ENCODE results near the gene NRCAM. TPM values are rescaled to one million over a fixed set of nuclear protein-coding genes. Genes with fewer than 3 reads are reported as not detected.
A peak's percentile ranks its signal among the peaks of the same experiment; 100 is the strongest.

Gene NRCAM
- total and polyA plus RNA-seq, 2 of the 13 experiments (the other 11 are each of a cell fraction or from before 2014, with no cell fraction given), result 0.31 to 0.33 TPM

DNA sequence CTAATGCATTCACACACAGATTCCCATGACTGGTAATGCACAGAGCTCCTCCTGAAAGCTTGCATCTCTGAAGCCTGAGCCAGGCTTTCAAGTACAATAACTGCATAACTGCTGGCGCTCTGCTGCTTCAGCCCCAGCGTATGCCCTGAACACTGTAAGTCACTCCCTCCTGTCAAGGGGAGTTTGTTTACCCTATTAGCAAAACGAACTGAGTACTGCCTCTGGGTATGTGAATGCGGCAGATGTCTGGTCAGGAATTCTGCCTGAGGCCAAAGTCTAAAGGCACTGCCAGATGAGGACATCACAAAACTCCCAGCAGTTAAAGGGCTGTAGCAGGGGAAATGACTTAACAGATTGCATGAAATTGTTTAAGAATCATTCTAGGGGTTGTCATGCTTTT lies 97.7 kb downstream of the NRCAM start (continued):
- TF ChIP-seq, protein P1, sequence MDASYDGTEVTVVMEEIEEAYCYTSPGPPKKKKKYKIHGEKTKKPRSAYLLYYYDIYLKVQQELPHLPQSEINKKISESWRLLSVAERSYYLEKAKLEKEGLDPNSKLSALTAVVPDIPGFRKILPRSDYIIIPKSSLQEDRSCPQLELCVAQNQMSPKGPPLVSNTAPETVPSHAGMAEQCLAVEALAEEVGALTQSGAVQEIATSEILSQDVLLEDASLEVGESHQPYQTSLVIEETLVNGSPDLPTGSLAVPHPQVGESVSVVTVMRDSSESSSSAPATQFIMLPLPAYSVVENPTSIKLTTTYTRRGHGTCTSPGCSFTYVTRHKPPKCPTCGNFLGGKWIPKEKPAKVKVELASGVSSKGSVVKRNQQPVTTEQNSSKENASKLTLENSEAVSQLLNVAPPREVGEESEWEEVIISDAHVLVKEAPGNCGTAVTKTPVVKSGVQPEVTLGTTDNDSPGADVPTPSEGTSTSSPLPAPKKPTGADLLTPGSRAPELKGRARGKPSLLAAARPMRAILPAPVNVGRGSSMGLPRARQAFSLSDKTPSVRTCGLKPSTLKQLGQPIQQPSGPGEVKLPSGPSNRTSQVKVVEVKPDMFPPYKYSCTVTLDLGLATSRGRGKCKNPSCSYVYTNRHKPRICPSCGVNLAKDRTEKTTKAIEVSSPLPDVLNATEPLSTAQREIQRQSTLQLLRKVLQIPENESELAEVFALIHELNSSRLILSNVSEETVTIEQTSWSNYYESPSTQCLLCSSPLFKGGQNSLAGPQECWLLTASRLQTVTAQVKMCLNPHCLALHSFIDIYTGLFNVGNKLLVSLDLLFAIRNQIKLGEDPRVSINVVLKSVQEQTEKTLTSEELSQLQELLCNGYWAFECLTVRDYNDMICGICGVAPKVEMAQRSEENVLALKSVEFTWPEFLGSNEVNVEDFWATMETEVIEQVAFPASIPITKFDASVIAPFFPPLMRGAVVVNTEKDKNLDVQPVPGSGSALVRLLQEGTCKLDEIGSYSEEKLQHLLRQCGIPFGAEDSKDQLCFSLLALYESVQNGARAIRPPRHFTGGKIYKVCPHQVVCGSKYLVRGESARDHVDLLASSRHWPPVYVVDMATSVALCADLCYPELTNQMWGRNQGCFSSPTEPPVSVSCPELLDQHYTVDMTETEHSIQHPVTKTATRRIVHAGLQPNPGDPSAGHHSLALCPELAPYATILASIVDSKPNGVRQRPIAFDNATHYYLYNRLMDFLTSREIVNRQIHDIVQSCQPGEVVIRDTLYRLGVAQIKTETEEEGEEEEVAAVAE (CRISPR knock-in tag; IDR thresholded peaks at IDR 0.05; ENCODE audit: borderline replicate concordance), result no peak; the same call in 1 of the 2 replicates
- no peak for TF ChIP-seq FOXA1 (IDR thresholded peaks at IDR 0.05)
- peak; percentile 88 for TF ChIP-seq FOXA1 (CRISPR knock-in tag; IDR thresholded peaks at IDR 0.05)
- TF ChIP-seq, protein P2, sequence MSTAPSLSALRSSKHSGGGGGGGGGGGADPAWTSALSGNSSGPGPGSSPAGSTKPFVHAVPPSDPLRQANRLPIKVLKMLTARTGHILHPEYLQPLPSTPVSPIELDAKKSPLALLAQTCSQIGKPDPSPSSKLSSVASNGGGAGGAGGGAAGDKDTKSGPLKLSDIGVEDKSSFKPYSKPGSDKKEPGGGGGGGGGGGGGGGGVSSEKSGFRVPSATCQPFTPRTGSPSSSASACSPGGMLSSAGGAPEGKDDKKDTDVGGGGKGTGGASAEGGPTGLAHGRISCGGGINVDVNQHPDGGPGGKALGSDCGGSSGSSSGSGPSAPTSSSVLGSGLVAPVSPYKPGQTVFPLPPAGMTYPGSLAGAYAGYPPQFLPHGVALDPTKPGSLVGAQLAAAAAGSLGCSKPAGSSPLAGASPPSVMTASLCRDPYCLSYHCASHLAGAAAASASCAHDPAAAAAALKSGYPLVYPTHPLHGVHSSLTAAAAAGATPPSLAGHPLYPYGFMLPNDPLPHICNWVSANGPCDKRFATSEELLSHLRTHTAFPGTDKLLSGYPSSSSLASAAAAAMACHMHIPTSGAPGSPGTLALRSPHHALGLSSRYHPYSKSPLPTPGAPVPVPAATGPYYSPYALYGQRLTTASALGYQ (CRISPR knock-in tag; IDR thresholded peaks at IDR 0.05), result no peak
- TF ChIP-seq ZFP36 (IDR thresholded peaks at IDR 0.05; ENCODE audit: borderline replicate concordance, low read depth, low read length, partially characterized antibody), result no peak
- no peak for TF ChIP-seq KLF12 (CRISPR knock-in tag; IDR thresholded peaks at IDR 0.05; ENCODE audit: borderline replicate concordance)
- no peak for TF ChIP-seq ZKSCAN1 (IDR thresholded peaks at IDR 0.05; ENCODE audit: low read length)
- no peak for TF ChIP-seq KDM5B (CRISPR knock-in tag; IDR thresholded peaks at IDR 0.05; ENCODE audit: borderline replicate concordance)
- TF ChIP-seq, protein P3, sequence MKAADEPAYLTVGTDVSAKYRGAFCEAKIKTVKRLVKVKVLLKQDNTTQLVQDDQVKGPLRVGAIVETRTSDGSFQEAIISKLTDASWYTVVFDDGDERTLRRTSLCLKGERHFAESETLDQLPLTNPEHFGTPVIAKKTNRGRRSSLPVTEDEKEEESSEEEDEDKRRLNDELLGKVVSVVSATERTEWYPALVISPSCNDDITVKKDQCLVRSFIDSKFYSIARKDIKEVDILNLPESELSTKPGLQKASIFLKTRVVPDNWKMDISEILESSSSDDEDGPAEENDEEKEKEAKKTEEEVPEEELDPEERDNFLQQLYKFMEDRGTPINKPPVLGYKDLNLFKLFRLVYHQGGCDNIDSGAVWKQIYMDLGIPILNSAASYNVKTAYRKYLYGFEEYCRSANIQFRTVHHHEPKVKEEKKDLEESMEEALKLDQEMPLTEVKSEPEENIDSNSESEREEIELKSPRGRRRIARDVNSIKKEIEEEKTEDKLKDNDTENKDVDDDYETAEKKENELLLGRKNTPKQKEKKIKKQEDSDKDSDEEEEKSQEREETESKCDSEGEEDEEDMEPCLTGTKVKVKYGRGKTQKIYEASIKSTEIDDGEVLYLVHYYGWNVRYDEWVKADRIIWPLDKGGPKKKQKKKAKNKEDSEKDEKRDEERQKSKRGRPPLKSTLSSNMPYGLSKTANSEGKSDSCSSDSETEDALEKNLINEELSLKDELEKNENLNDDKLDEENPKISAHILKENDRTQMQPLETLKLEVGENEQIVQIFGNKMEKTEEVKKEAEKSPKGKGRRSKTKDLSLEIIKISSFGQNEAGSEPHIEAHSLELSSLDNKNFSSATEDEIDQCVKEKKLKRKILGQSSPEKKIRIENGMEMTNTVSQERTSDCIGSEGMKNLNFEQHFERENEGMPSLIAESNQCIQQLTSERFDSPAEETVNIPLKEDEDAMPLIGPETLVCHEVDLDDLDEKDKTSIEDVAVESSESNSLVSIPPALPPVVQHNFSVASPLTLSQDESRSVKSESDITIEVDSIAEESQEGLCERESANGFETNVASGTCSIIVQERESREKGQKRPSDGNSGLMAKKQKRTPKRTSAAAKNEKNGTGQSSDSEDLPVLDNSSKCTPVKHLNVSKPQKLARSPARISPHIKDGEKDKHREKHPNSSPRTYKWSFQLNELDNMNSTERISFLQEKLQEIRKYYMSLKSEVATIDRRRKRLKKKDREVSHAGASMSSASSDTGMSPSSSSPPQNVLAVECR (CRISPR knock-in tag; IDR thresholded peaks at IDR 0.05; ENCODE audit: borderline replicate concordance), result peak; percentile 43; the same call in 1 of the 2 replicates
- no peak for TF ChIP-seq ZNF558 (CRISPR knock-in tag; IDR thresholded peaks at IDR 0.05; ENCODE audit: borderline replicate concordance)
- no peak for TF ChIP-seq ZNF256 (CRISPR knock-in tag; conservative IDR thresholded peaks at IDR 0.05)
- no peak for TF ChIP-seq ZC3H4 (CRISPR knock-in tag; IDR thresholded peaks at IDR 0.05; ENCODE audit: borderline replicate concordance)
- TF ChIP-seq ZNF430 (CRISPR knock-in tag; IDR thresholded peaks at IDR 0.05), result no peak
- no peak for TF ChIP-seq ZNF274 (CRISPR knock-in tag; IDR thresholded peaks at IDR 0.05)
- TF ChIP-seq FOXK2 (IDR thresholded peaks at IDR 0.05), result no peak
- no peak for TF ChIP-seq KLF15 (CRISPR knock-in tag; IDR thresholded peaks at IDR 0.05; ENCODE audit: borderline replicate concordance)

Data from HepG2 (cell line).